SU-DHL-6 (cell line): ENCODE data around the gene GRID2.

Experiments
- EZH2phosphoT487 ChIP-seq: fragments of 200-600 bp; sonication (generic), shearing (Covaris generic); conservative IDR thresholded peaks from 2 replicates; pipeline ENCODE4 v1.6.1; 2018; ENCODE audit warnings: mild to moderate bottlenecking, antibody characterized with exemption, low read length, moderate library complexity, mixed read lengths
- TF ChIP-seq, protein P1 (sequence below): fragments of 200-600 bp; sonication (generic); IDR thresholded peaks from one replicate; pipeline ENCODE4 v1.5.1; 2017; ENCODE audit warnings: antibody characterized with exemption, mild to moderate bottlenecking, low read length, moderate library complexity; ENCODE audit not compliant: insufficient read depth, poor library complexity, severe bottlenecking

GRCh38 chr4:93684571-93684970 lies 1380.8 kb downstream of the GRID2 start:
- TF ChIP-seq, protein P1, sequence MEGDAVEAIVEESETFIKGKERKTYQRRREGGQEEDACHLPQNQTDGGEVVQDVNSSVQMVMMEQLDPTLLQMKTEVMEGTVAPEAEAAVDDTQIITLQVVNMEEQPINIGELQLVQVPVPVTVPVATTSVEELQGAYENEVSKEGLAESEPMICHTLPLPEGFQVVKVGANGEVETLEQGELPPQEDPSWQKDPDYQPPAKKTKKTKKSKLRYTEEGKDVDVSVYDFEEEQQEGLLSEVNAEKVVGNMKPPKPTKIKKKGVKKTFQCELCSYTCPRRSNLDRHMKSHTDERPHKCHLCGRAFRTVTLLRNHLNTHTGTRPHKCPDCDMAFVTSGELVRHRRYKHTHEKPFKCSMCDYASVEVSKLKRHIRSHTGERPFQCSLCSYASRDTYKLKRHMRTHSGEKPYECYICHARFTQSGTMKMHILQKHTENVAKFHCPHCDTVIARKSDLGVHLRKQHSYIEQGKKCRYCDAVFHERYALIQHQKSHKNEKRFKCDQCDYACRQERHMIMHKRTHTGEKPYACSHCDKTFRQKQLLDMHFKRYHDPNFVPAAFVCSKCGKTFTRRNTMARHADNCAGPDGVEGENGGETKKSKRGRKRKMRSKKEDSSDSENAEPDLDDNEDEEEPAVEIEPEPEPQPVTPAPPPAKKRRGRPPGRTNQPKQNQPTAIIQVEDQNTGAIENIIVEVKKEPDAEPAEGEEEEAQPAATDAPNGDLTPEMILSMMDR: no peak
- no peak for TF ChIP-seq EZH2phosphoT487
